ENCODE data around the gene GMPPB. TPM values are rescaled to one million over a fixed set of nuclear protein-coding genes. Genes with fewer than 3 reads are reported as not detected.

GMPPB gene
- total and polyA plus RNA-seq, 9 of the 15 experiments (the other 6 are each of a cell fraction or from before 2014, with no cell fraction given), result 0.53 to 17.4 (median 8.1) TPM

DNA sequence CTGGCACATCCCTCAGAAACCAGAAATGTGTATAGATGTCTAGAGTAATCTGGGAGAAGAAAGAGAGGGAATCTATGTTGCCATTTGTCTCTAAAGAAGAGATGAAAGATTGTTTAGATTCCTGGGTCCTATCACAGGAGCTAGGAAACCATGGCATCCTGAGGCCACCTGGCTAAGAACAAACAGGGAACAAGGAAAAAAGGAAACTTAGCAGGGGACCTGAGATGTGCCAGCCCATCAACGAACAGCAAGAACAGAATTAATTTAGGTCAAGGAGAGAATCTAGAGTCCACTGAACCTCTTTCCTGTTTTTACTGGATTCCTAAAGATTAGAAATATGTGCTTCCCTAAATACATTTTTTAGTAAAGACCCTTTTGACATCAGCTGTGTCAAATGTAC is 32.3 kb upstream of the GMPPB start:
- FAIRE-seq, result no peak
- no peak overlapping the region for H3K4me3 ChIP-seq
- ATAC-seq, result no peak
- no peaks in the 10 kb centered on the region; a peak in 1 of 5 replicates for H3K4me1 ChIP-seq (replicated peaks in 1 of 2; ENCODE audit: control insufficient read depth in 2 of 2, insufficient read depth in 2 of 2, low read length in 2 of 2)
- in situ Hi-C loops (cut with MboI), result no loop called here
- H4K20me1 ChIP-seq (replicated peaks; ENCODE audit: control insufficient read depth, insufficient read depth, low read length), result peaks cover 13% of the 10 kb centered on the region; the same call in 1 of the 2 replicates
- 0 out of 3 replicates have a peak, but pooled peaks cover 7% of the 10 kb centered on the region for H3K36me3 ChIP-seq (ENCODE audit: control insufficient read depth, insufficient read depth, low read length)
- no peak overlapping the region for H3K9ac ChIP-seq (ENCODE audit: insufficient read depth in 1 of 2, low read depth in 2 of 2, low read length in 2 of 2)
- no peak overlapping the region for H2AFZ ChIP-seq (ENCODE audit: low read depth, low read length)
- H3K9me3 ChIP-seq (replicated peaks; ENCODE audit: control insufficient read depth, insufficient read depth, low read depth, low read length), result no peaks in the 10 kb centered on the region
- H3K79me2 ChIP-seq (ENCODE audit: control insufficient read depth, insufficient read depth, low read length), result peaks cover 73% of the 10 kb centered on the region
- CTCF ChIA-PET (ENCODE audit: low intra/inter-chr PET ratio), result no interaction called here
- H3K4me2 ChIP-seq (ENCODE audit: insufficient read depth, low read length), result no peak overlapping the region
- H3K27ac ChIP-seq (ENCODE audit: extremely low read depth, low read depth, low read length), result no peak overlapping the region
- no peaks in the 10 kb centered on the region for H3K27me3 ChIP-seq (ENCODE audit: control insufficient read depth in 2 of 2, insufficient read depth in 2 of 2, low read length in 2 of 2)
- BruUV-seq (replicated peaks), result no TSS peak
- POLR2A ChIA-PET, result interaction anchor here (0.8 to 1.1 kb wide), 2 partner anchors 11 to 168 kb away, joined by 3 read pairs; no protein-coding TSS in a partner anchor
- intact Hi-C loops (cut with micrococcal nuclease), result no loop called here
- 30% methylated on average over 1 of the region's 1 CpG for WGBS (ENCODE audit: insufficient coverage, low coverage, missing lambda C conversion rate)
- TF ChIP-seq, protein P1, sequence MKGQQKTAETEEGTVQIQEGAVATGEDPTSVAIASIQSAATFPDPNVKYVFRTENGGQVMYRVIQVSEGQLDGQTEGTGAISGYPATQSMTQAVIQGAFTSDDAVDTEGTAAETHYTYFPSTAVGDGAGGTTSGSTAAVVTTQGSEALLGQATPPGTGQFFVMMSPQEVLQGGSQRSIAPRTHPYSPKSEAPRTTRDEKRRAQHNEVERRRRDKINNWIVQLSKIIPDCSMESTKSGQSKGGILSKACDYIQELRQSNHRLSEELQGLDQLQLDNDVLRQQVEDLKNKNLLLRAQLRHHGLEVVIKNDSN (CRISPR knock-in tag; IDR thresholded peaks at IDR 0.05), result no peak
- no peak for TF ChIP-seq PHF20 (IDR thresholded peaks at IDR 0.05; ENCODE audit: partially characterized antibody)
- no peak for TF ChIP-seq ARID2 (IDR thresholded peaks at IDR 0.05)
- TF ChIP-seq BCOR (IDR thresholded peaks at IDR 0.05), result no peak
- no peak for TF ChIP-seq ZNF274 (IDR thresholded peaks at IDR 0.05; ENCODE audit: borderline replicate concordance, low read depth, low read length)
- TF ChIP-seq, protein P2, sequence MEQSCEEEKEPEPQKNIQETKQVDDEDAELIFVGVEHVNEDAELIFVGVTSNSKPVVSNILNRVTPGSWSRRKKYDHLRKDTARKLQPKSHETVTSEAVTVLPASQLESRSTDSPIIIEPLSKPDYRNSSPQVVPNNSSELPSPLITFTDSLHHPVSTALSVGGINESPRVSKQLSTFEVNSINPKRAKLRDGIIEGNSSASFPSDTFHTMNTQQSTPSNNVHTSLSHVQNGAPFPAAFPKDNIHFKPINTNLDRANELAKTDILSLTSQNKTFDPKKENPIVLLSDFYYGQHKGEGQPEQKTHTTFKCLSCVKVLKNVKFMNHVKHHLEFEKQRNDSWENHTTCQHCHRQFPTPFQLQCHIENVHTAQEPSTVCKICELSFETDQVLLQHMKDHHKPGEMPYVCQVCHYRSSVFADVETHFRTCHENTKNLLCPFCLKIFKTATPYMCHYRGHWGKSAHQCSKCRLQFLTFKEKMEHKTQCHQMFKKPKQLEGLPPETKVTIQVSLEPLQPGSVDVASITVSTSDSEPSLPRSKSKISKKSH (CRISPR knock-in tag; IDR thresholded peaks at IDR 0.05), result no peak
- TF ChIP-seq, protein P3, sequence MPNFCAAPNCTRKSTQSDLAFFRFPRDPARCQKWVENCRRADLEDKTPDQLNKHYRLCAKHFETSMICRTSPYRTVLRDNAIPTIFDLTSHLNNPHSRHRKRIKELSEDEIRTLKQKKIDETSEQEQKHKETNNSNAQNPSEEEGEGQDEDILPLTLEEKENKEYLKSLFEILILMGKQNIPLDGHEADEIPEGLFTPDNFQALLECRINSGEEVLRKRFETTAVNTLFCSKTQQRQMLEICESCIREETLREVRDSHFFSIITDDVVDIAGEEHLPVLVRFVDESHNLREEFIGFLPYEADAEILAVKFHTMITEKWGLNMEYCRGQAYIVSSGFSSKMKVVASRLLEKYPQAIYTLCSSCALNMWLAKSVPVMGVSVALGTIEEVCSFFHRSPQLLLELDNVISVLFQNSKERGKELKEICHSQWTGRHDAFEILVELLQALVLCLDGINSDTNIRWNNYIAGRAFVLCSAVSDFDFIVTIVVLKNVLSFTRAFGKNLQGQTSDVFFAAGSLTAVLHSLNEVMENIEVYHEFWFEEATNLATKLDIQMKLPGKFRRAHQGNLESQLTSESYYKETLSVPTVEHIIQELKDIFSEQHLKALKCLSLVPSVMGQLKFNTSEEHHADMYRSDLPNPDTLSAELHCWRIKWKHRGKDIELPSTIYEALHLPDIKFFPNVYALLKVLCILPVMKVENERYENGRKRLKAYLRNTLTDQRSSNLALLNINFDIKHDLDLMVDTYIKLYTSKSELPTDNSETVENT (CRISPR knock-in tag; IDR thresholded peaks at IDR 0.05), result no peak
- TF ChIP-seq, protein P4, sequence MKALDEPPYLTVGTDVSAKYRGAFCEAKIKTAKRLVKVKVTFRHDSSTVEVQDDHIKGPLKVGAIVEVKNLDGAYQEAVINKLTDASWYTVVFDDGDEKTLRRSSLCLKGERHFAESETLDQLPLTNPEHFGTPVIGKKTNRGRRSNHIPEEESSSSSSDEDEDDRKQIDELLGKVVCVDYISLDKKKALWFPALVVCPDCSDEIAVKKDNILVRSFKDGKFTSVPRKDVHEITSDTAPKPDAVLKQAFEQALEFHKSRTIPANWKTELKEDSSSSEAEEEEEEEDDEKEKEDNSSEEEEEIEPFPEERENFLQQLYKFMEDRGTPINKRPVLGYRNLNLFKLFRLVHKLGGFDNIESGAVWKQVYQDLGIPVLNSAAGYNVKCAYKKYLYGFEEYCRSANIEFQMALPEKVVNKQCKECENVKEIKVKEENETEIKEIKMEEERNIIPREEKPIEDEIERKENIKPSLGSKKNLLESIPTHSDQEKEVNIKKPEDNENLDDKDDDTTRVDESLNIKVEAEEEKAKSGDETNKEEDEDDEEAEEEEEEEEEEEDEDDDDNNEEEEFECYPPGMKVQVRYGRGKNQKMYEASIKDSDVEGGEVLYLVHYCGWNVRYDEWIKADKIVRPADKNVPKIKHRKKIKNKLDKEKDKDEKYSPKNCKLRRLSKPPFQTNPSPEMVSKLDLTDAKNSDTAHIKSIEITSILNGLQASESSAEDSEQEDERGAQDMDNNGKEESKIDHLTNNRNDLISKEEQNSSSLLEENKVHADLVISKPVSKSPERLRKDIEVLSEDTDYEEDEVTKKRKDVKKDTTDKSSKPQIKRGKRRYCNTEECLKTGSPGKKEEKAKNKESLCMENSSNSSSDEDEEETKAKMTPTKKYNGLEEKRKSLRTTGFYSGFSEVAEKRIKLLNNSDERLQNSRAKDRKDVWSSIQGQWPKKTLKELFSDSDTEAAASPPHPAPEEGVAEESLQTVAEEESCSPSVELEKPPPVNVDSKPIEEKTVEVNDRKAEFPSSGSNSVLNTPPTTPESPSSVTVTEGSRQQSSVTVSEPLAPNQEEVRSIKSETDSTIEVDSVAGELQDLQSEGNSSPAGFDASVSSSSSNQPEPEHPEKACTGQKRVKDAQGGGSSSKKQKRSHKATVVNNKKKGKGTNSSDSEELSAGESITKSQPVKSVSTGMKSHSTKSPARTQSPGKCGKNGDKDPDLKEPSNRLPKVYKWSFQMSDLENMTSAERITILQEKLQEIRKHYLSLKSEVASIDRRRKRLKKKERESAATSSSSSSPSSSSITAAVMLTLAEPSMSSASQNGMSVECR (CRISPR knock-in tag; IDR thresholded peaks at IDR 0.05), result no peak
- no peak for TF ChIP-seq KDM5B (IDR thresholded peaks at IDR 0.05; ENCODE audit: insufficient replicate concordance, low read depth, low read length)
- no peak for TF ChIP-seq ZNF583 (CRISPR knock-in tag; IDR thresholded peaks at IDR 0.05)
- no peak for TF ChIP-seq SRSF1 (IDR thresholded peaks at IDR 0.05; ENCODE audit: low read depth, low read length)
- TF ChIP-seq NFRKB (IDR thresholded peaks at IDR 0.05; ENCODE audit: low read depth), result no peak
- no peaks in the 10 kb centered on the region for H3K9me1 ChIP-seq (ENCODE audit: control insufficient read depth, insufficient read depth, low read length)
- no peak for DNase-seq (ENCODE audit: extremely low read depth in 1 of 4, low spot score in 3 of 4)

All from K562 (cell line).